HG03139 (cell line): ENCODE results near the gene AKR1C4.
"Not testable (repeated sequence)": the region's sequence is repeated elsewhere in the genome, so short reads cannot be mapped to it uniquely, and the experiment has no call there.

Source experiments
- ATAC-seq: cut with Tn5 transposase; IDR thresholded peaks from one replicate; pipeline ENCODE4 v1.9.1; 2021; ENCODE audit not compliant: unreplicated experiment

AKR1C4 gene

GRCh38 chr10:5199398-5199797, 2.8 kb downstream of the AKR1C4 start:
- no peak for ATAC-seq

- ATAC-seq = no peak
Measured at GRCh38 chr10:5206799-5207198, 10.2 kb downstream of the AKR1C4 start.

- ATAC-seq = not testable (repeated sequence)
Measured at GRCh38 chr10:5209776-5210175, 13.1 kb downstream of the AKR1C4 start.

GRCh38 chr10:5210261-5210660, 13.6 kb downstream of the AKR1C4 start:
- ATAC-seq = not testable (repeated sequence)

- ATAC-seq = no peak
Measured at GRCh38 chr10:5211696-5212536, 15.3 kb downstream of the AKR1C4 start.

- ATAC-seq = no peak
Measured at GRCh38 chr10:5216801-5217200, 20.2 kb downstream of the AKR1C4 start.

GRCh38 chr10:5219262-5219661, 22.6 kb downstream of the AKR1C4 start:
- no peak for ATAC-seq

GRCh38 chr10:5222942-5223341, 26.3 kb downstream of the AKR1C4 start:
- not testable (repeated sequence) for ATAC-seq

GRCh38 chr10:5229019-5229418, 32.4 kb downstream of the AKR1C4 start:
- no peak for ATAC-seq

- ATAC-seq = no peak
Measured at GRCh38 chr10:5233324-5233723, 36.7 kb downstream of the AKR1C4 start.

- no peak for ATAC-seq
Measured at GRCh38 chr10:5234106-5234860, 37.6 kb downstream of the AKR1C4 start.

GRCh38 chr10:5237541-5237940, 40.9 kb downstream of the AKR1C4 start:
- not testable (repeated sequence) for ATAC-seq

GRCh38 chr10:5242585-5242984, 45.9 kb downstream of the AKR1C4 start:
- no peak for ATAC-seq

- no peak for ATAC-seq
Measured at GRCh38 chr10:5243521-5243987, 46.9 kb downstream of the AKR1C4 start.

GRCh38 chr10:5252177-5253037, 55.8 kb downstream of the AKR1C4 start:
- ATAC-seq = no peak

- no peak for ATAC-seq
Measured at GRCh38 chr10:5254488-5254887, 57.9 kb downstream of the AKR1C4 start.

- not testable (repeated sequence) for ATAC-seq
Measured at GRCh38 chr10:5257768-5258167, 61.1 kb downstream of the AKR1C4 start.

- ATAC-seq = no peak
Measured at GRCh38 chr10:5259132-5259951, 62.7 kb downstream of the AKR1C4 start.

GRCh38 chr10:5259952-5260578, 63.4 kb downstream of the AKR1C4 start:
- ATAC-seq = no peak

GRCh38 chr10:5260828-5261227, 64.2 kb downstream of the AKR1C4 start:
- no peak for ATAC-seq
